Stimulated activated CD8-positive, alpha-beta memory T cell treated with anti-CD3 and anti-CD28 coated beads, Interleukin-7, amount 100 ng/mL, for 1 hour (primary cell): ENCODE results near the gene TCF7L2.

ENCODE experiments used
- DNase-seq, 2 donors: peaks; one replicate each; pipeline ENCODE4 v3.0.0-alpha.2; 2020; ENCODE audit warnings: low read depth in 2 of 2

The TCF7L2 gene

GRCh38 chr10:113045147-113046055, 95.4 kb downstream of the TCF7L2 start:
- DNase-seq, result no peak

DNA sequence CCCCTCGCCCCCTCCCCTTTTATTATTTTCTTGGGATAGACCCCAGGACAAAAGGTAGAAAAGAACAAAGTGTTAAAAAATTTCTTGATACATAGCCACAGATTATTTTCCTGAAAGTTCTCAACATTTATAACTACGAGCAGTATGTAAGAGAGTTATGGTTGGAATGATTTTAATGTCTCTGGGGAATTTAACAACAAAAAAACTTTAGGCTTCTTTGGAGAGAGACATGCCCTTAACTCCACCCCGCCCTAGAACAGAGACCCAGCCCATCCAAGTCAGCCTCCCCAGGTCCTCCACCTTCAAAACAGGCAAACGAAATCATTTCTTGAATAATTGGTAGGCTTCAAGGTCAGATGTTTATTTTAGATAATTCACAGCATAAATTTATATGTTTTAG, 97.1 kb downstream of the TCF7L2 start:
- no peak for DNase-seq

- DNase-seq, result no peak
Observed at GRCh38 chr10:113047605-113047962, 97.5 kb downstream of the TCF7L2 start.

- no peak for DNase-seq
Observed at GRCh38 chr10:113047963-113048781, 98.1 kb downstream of the TCF7L2 start.

DNA sequence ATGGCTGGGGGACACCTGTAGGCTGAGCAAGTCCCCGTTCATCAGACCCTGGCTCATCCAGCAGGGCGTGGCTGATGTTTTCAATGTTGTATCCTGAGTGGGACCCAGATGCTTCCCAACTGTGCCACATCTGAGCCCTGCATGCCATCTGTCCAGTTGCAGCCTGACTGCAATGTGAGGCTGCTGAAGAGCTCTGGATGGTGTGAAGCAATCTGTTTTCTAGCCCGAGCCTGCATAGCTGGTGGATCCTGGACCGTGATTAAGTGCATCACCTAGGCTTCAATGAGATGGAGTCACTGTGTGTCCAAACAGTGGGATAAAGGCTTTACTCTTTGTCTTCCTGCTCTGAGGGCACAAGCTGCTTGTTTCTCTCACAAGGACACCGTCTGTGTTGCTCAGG, 99.8 kb downstream of the TCF7L2 start:
- no peak for DNase-seq

DNA sequence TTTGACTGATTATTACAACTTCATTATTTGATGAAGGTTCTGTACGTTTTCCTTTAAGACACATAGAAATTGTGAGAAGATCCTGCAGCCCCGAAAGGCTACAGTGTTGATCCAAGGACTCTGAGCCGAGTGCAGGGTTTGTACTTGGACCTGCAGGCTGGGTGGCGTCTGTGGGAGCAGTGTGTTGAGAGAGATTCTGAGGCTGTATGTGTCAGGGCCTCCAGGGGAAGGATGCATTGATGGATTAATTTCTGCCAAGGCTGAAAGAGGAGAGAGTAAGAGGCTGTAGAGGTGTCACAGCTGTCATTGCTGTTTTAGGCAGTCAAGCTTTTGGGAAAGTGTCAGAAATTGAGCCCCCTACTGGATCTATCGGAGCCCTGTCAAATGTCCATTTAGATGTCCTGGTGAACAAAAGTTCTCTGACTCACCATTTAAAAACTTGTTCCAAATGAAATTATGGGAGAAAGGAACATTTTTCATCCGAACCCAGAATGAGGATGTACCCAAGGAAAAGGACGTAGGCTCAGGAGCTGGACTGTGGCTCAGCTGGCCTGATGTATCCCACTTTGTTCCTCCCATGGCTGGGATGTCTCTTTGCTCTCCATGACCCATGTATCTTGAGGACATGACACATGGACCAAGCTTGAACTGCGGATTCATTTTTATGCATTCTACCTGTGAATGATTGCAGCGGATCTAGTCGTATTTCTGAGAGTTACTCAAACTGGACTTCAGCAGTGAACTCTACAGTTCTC, 102.2 kb downstream of the TCF7L2 start:
- DNase-seq, result no peak

GRCh38 chr10:113053091-113053490, 103.0 kb downstream of the TCF7L2 start:
- no peak for DNase-seq

DNA sequence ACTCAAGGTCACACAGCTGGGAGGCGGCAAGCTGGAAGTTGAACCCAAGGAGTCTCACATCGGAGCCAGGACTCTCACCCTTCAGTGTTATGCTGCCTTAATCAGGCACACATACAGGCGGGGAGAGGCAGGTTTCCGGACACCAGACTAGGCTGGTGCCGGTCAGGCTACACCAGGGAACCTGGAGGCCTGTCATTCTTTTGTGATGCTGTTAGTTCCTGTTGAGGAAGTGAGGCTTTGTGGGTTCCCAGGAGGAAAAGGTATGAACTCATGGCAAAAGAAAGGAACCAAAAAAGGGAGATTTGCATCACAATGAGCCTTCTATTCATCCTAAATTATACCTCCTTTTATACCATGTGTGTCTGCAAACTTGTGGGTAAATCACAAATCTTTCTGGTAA, 103.8 kb downstream of the TCF7L2 start:
- DNase-seq, result no peak

GRCh38 chr10:113055458-113055857, 105.4 kb downstream of the TCF7L2 start:
- DNase-seq, result no peak

DNA sequence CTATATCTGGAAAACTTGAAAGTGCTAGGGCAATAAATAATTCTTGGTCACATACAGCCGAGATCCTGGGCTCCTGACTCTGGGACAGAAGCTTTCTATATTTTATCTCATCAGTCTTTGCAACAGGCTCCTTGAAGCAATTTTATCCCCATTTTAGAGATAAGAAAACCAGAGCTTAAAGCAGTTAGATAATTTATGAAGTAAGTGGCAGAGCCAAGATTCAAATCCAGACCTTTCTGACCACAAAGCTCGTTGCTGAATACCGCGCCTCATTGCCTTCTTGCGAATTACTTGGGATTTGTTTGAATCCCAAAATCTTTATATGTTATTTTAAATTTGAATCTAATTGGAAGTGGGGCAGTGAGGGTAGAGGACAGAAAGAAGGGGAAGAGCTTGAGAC, 106.0 kb downstream of the TCF7L2 start:
- DNase-seq, result no peak

DNA sequence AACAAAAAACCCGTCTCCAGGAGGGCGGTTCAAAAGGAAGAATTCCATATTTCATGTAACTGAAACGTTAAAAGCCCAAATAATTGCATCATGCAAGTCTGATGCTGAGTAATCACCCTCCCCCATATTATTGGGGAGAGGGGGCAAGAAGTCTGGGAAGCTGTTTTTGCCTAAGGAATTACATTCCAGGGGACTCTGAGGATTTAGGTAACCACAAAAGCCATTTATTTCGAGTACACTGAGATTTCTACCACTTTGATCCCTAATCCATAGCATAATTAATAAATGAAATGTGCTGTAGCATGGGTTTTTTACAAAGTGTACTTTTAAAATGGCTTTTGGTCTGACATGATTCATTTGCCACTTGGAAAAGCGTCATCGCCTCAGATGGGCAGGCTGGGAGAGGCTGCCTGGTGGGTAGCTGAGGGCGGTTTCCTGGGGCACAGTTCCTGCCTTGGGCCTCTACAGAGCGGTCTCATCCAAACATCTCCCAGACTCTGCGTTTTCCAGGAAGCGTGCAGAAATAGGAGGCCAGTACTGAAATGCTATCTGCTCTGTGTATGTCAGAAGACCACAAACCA, 106.5 kb downstream of the TCF7L2 start:
- no peak for DNase-seq

DNA sequence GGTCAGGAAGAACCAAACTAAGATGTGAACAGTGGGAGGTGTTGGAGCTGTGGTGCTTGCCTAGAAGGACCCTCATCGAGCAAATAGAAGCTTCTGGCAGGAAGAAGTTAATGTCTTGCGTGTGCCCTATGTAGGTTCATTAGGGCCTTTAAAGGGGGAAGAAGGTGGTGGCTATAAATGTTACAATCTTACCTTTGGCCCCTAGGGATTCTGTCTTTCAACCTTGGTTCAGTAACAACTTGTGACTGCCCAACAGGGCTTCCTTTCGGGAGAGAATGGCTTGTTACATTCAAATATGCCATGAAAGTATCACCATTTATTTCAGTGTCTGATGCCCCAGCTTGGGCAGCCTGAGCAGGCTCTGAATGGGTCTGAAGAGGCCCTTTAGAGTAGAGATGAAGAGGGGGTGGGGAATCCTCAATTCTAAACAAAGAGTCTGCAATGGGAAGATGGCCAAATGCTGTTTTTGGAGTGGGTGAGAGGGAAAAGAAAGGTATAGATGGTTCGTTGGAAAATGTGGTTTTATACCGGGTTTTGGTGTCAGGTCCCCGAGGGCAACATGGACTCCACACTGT, 108.0 kb downstream of the TCF7L2 start:
- DNase-seq, result no peak

DNA sequence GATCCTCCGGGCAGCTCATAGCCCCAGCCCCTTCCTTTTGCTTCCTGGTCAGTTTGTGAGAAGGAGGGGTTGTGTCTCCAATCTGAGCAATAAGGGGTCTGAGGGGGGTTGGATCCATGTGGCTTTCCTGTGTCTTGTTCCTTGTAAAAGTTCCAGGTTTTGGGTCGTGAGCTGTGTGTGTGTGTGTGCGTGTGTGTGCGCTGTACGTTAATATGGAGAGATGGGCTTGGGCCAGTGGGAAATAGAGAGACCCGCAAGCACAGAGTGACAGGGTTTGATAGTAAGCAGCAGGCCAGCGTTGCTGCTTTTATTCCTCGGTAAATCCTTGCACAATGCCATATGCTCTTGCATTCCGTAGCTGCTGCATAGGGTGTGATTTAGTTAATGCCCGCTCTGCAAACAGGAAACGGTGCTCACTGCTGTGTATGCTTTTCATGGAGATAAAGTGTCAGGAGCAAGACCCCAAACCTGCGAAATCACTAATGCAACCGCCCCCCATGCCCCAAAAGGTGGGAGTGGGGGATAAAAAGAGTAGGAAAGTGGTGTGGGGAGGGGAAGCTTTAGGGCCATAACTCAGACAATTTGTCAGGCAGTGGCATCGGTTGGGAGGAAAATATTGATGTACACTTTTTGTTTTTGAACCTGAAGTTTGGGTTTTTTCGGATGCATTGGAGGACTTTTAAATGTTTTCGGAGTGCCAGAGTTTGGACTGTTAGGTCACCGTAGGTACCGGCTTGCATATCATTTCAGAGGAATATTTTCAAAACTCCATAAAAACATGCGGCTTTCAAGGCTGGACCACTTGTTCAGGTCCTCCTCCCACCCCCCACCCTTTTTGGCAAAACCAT, 108.7 kb downstream of the TCF7L2 start:
- no peak for DNase-seq

DNA sequence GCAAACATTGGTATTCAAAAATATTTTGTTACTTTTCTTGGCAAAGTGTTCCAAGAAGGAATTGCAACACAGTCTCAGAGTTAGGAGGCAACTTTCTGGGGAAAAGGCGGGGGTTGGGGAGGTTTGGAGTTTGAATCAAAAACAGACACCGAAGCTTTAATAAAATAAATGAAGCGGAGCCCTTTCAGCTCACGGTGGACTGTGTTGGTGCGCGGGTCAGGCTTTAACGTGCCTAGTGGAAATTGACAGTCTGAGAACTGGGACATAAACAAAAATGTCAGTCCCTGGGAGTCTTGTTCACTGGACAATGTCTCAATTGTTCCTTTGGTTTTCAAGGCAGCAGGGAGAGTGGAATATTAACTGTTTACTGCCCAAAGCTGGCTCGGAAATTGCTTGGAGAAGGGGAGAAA, 109.3 kb downstream of the TCF7L2 start:
- DNase-seq, result no peak

GRCh38 chr10:113060201-113061053, 110.4 kb downstream of the TCF7L2 start:
- no peak for DNase-seq

- no peak for DNase-seq
Observed at GRCh38 chr10:113061054-113061430, 111.0 kb downstream of the TCF7L2 start.

DNA sequence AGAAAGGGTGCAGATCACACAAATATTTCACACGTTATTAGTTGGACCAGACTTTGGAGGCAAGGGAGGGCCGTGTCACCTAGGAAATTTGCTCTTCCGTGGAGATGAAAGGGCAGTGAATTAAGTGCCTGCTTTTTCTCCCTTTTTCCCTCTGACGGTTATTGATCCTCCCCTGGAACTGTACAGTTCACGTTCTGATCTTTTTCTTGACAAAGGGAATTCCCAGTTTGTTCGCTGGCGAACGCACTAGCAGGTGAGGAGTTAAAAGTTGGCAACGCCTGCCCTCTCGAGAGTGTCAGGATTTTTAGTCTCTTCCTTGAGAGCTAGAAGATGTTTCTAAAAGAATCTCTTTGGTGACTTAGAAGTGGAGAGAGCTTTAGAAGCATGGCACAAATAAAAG, 111.5 kb downstream of the TCF7L2 start:
- no peak for DNase-seq

DNA sequence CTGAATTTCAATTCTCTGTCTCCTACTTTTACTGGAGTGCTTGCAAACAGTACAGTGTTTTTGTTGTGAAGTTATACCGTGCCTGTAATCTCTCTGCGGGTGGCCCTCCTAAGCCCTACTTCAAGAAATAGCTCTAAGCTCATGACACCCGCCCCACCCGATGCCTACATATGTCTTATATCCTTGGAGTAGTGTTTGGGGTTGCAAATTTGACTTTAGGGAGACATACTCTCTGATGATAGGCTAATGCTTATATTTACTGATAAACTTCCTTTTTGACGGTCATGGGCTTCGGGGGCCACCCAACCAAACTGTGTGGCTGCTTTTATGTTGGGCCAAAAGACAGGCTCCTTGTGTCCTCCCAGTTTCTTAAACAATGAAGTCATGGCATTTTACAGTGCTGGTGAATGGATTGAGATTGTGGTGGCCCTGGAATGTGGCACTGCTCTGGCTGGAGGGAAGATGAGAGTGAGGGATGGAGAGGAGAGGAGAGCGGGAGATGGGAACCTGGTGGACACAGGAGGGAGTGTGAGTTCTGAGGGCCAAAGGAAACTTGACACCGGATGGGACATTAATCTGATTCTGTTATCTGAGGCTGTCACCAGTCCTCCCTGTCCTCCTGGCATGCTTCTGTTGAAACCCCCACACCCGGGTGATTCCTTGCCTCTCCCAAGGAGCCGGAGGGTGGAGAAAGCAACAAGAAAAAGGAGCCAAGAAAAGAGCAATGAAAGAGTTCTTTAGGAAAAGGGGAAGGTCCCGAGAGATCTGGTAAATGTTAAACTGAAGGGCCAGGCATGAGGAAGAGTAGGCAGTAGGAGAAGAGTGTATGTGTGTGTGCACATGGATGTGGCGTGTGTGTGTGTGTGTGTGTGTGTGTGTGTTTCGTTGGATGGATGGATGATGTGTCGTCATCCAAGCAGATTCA, 113.3 kb downstream of the TCF7L2 start:
- DNase-seq, result no peak

GRCh38 chr10:113064039-113064438, 114.0 kb downstream of the TCF7L2 start:
- DNase-seq, result no peak
